Colonic mucosa (tissue), 4 donors: ENCODE data around the gene NDRG4. TPM values are rescaled to one million over a fixed set of nuclear protein-coding genes. Genes with fewer than 3 reads are reported as not detected.

Experiments used
- DNase-seq: peaks from one replicate; pipeline ENCODE4 v3.0.0-alpha.2; 2020
- H3K27ac ChIP-seq: fragments of 200-600 bp; one replicate; pipeline ENCODE4 v1.8.0; 2021
- H3K27me3 ChIP-seq: fragments of 200-600 bp; one replicate; pipeline ENCODE4 v1.8.0; 2021
- H3K36me3 ChIP-seq: fragments of 200-600 bp; one replicate; pipeline ENCODE4 v1.8.0; 2021
- H3K4me1 ChIP-seq: fragments of 200-600 bp; one replicate; pipeline ENCODE4 v1.8.0; 2021; ENCODE audit warnings: mild to moderate bottlenecking
- H3K4me3 ChIP-seq: fragments of 200-600 bp; one replicate; pipeline ENCODE4 v1.8.0; 2021
- H3K9ac ChIP-seq, 2 donors: one replicate each; pipeline ENCODE4 v1.7.0; 2013; ENCODE audit warnings: control low read depth in 2 of 2, low read depth in 2 of 2, low read length in 2 of 2
- H3K9me3 ChIP-seq: fragments of 200-600 bp; one replicate; pipeline ENCODE4 v1.8.0; 2021
- intact Hi-C: fragments of 100-400 bp; cut with DNase I; formaldehyde crosslinking; loops from one replicate; pipeline ENCODE4 v1.14.1; 2022
- total RNA-seq, 2 donors: library from RNA; stranded (reverse); fragmentation: NEBNext Ultra II Directional in 1 of 2; extraction: Animal tissue kit (Norgen Biotek cat#: 25700) in 1 of 2; gene quantifications; one replicate each; pipeline ENCODE4 v1.2.1, GENCODE V29; 2021
- TF ChIP-seq, protein P1 (sequence below): fragments of 200-600 bp; IDR thresholded peaks from one replicate; pipeline ENCODE4 v1.8.0; 2022; ENCODE audit warnings: antibody characterized with exemption, mild to moderate bottlenecking
- donor health status: healthy.
- donor health status: DM: no; HTN: no; CAD: no.
- donor health status: DM: no; HTN: no; CAD: no.

The NDRG4 gene
- total RNA-seq, 2 donors from 2014 or later, result 3.0 to 9.8 TPM

DNA sequence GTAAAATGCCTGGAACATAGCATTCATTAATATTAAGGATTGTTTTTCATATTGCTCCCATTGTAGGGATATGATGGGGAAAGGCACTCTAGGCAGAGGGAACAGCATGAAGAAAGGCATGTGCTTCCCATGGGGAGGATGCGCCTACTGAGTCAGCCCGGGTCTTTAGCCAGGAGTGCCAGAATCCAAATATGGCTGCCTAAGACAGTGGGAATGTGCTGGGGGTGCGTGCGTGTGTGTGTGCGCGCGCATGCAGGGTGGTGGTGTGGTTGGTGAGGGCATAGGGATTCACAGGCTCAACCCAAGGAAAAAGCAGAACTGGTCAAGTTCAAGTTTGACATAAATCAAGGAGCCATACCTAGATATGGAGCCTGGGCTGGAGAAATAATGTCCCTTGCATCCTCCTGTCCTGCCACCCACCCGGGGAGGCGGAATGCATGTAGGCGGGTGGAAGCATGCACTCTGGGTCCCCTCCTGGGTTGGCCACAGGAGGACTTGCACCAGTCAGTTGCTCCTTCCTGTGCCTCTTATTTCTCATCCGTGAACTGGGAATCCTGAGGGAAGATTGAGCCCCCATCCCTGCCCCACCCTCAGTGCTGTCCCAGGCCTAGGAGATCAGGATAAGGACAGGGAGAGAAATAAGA, 18.6 kb upstream of the NDRG4 start:
- Histone ChIP-seq H3K27ac (no peak overlapping the region), H3K36me3 (no peaks in the 10 kb centered on the region), H3K9me3 (no peaks in the 10 kb centered on the region), H3K4me1 (no peaks in the 10 kb centered on the region), H3K4me3 (no peak overlapping the region), H3K9ac (no peak overlapping the region), H3K27me3 (no peaks in the 10 kb centered on the region)
- TF ChIP-seq, protein P1, sequence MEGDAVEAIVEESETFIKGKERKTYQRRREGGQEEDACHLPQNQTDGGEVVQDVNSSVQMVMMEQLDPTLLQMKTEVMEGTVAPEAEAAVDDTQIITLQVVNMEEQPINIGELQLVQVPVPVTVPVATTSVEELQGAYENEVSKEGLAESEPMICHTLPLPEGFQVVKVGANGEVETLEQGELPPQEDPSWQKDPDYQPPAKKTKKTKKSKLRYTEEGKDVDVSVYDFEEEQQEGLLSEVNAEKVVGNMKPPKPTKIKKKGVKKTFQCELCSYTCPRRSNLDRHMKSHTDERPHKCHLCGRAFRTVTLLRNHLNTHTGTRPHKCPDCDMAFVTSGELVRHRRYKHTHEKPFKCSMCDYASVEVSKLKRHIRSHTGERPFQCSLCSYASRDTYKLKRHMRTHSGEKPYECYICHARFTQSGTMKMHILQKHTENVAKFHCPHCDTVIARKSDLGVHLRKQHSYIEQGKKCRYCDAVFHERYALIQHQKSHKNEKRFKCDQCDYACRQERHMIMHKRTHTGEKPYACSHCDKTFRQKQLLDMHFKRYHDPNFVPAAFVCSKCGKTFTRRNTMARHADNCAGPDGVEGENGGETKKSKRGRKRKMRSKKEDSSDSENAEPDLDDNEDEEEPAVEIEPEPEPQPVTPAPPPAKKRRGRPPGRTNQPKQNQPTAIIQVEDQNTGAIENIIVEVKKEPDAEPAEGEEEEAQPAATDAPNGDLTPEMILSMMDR, result no peak
- no peak for DNase-seq
- intact Hi-C loops, result no loop called here

DNA sequence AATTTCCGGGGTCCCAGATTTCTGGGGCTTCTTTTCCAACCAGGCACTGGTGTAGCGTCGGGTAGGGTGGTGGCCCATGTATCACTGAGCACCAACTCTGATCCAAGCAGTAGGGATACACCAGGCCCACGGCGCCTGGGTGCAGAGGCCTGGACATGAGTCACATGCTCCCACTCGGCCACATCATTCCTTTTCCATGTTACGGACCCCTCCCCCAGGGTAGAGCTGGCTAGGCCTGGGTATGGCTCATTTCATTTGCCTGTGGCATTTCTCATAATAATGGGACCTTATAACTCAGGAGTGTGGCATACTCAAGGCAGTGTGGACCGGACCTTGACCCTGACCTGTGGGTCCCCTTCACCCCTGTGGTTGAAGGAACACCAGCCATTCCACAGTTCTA, 18.0 kb upstream of the NDRG4 start:
- H3K4me3 ChIP-seq, result no peak overlapping the region
- no peaks in the 10 kb centered on the region for H3K4me1 ChIP-seq
- no peak for DNase-seq
- H3K27ac ChIP-seq, result no peak overlapping the region
- H3K36me3 ChIP-seq, result no peaks in the 10 kb centered on the region
- H3K9ac ChIP-seq, result no peak overlapping the region
- intact Hi-C loops, result no loop called here
- TF ChIP-seq, protein P1, result no peak
- H3K27me3 ChIP-seq, result no peaks in the 10 kb centered on the region
- H3K9me3 ChIP-seq, result no peaks in the 10 kb centered on the region

DNA sequence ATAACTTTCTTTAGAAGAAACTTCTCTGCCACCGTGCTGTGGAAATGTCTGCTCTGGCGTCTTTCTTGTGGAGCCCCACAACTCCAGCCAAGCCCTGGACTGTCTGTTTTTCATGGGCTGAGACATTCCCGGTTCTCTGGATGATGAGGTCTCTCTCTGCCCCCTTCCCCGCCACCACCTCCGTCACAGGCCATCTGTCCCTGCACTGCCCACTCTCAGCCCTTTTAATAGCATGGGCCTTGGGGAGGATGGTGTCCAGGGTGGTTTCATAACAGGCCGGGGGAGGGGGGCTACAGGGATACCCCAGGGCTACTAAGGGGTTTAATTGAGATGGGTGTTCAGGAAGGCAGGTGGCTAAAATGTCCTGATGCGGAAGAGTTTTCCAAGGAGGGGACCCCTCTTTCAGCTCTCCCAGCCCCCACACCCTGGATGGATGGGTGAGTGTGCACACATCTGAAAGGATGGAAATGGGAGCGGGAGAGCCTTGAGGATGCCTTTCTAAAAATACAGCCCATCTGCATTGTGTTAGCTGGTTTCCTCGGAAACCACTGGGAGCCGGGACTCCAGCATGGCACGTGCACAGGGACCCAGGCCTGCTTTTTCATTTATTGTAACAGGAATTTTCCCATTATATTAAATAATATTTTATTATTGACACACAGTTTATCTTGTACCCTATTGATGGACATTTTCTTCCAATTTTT, 14.6 kb upstream of the NDRG4 start:
- H3K36me3 ChIP-seq, result no peaks in the 10 kb centered on the region
- H3K27ac ChIP-seq, result no peak overlapping the region
- TF ChIP-seq, protein P1, result no peak
- H3K9me3 ChIP-seq, result no peaks in the 10 kb centered on the region
- no peaks in the 10 kb centered on the region for H3K4me1 ChIP-seq
- H3K27me3 ChIP-seq, result no peaks in the 10 kb centered on the region
- H3K4me3 ChIP-seq, result no peak overlapping the region
- DNase-seq, result no peak
- intact Hi-C loops, result no loop called here
- no peak overlapping the region for H3K9ac ChIP-seq

DNA sequence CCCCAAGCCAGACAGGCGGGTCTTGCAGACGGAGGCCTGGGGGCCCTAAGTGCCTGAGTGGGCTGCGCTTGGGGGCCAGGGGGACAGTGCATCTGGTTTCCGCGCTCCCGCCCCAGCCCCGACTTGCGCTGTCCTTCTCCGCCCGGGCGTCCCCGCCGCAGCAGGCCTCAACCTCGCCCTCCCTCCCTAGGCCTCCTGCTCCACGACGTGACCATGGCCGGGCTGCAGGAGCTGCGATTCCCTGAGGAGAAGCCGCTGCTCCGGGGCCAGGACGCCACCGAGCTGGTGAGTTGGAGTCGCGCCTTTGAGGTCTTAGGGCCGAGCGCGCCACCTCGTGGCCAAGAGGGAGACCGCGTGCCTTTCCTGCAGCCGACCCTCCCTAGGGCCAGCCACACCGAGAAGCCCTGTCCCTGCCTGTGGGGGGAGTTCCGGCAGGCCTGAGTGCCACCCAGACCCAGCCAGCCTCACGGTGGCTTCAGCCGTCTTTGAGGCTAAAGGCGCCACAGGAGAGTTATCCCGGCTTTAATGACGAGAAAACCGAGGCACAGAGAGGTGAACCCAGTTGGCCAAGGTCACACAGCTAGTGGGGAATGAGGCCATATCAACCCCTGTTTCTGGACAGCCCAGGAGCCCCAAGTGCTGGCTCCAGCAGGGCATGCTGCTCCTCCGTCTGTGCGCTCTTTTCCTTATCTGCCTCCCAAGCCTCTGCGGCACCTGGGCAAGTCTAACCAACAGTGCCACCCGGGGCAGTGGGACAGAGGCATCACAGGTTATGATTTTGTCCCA, 12.2 kb upstream of the NDRG4 start:
- intact Hi-C loops, result loop anchor here (2.0 kb wide), 1 partner anchor 151 kb away; no protein-coding TSS in a partner anchor
- H3K9ac ChIP-seq, result no peak overlapping the region
- TF ChIP-seq, protein P1, result peak; percentile 81
- no peak overlapping the region for H3K4me3 ChIP-seq
- no peaks in the 10 kb centered on the region for H3K27me3 ChIP-seq
- no peak overlapping the region for H3K27ac ChIP-seq
- H3K4me1 ChIP-seq, result no peaks in the 10 kb centered on the region
- H3K9me3 ChIP-seq, result no peaks in the 10 kb centered on the region
- no peaks in the 10 kb centered on the region for H3K36me3 ChIP-seq
- DNase-seq, result peak; percentile 76

DNA sequence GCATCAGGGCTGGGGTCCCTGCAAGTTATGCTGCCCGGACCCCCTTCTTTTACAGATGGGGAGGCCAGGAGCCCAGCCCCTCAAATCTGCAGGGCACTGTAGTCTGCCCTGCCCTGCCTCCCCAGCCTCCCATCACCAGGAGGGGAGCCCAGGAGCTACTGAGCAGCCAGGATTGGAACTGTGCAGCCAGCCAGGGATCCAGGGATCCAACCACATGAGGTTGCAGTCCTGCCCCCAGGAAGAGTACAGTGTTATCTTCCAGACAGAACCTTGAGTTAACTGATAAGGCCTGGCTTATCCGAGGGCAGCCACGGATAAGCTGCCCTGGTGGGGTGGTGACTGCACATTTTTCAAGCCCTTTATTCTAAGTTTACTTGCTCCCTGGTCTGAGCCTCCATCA, 11.4 kb upstream of the NDRG4 start:
- Histone ChIP-seq H3K27me3 (no peaks in the 10 kb centered on the region), H3K4me1 (no peaks in the 10 kb centered on the region), H3K27ac (no peak overlapping the region), H3K9me3 (no peaks in the 10 kb centered on the region), H3K4me3 (no peak overlapping the region), H3K36me3 (no peaks in the 10 kb centered on the region), H3K9ac (no peak overlapping the region)
- intact Hi-C loops, result no loop called here
- DNase-seq, result no peak
- TF ChIP-seq, protein P1, result no peak
